Activated gamma-delta T cell treated with Interleukin-2 at 50 U/mL for 16 hours (primary cell): ENCODE results near the gene TMBIM1.
A peak's percentile ranks its signal among the peaks of the same experiment; 100 is the strongest.
"Not testable (repeated sequence)": the region's sequence is repeated elsewhere in the genome, so short reads cannot be mapped to it uniquely, and the experiment has no call there.

Source experiments
- DNase-seq: peaks from one replicate; pipeline ENCODE4 v3.0.0-alpha.2; 2020

The TMBIM1 gene

GRCh38 chr2:218290316-218291261 lies 1.7 kb downstream of the TMBIM1 start:
- peak; percentile 39 for DNase-seq

- DNase-seq, result no peak
These were observed 2.5 kb downstream of the TMBIM1 start for GRCh38 chr2:218289639-218290315.

- DNase-seq, result peak; percentile 70
These were observed 5.5 kb downstream of the TMBIM1 start for GRCh38 chr2:218286570-218287459.

- DNase-seq, result no peak
These were observed 6.7 kb downstream of the TMBIM1 start for GRCh38 chr2:218285604-218286003.

- peak; percentile 50 for DNase-seq
These were observed 8.0 kb downstream of the TMBIM1 start for GRCh38 chr2:218284106-218284811.

GRCh38 chr2:218282173-218282991 lies 9.9 kb downstream of the TMBIM1 start:
- no peak for DNase-seq

GRCh38 chr2:218281449-218281848 lies 10.9 kb downstream of the TMBIM1 start:
- DNase-seq, result no peak

- no peak for DNase-seq
These were observed 11.9 kb downstream of the TMBIM1 start for GRCh38 chr2:218280260-218280870.

- DNase-seq, result no peak
These were observed 13.6 kb downstream of the TMBIM1 start for GRCh38 chr2:218278531-218279360.

GRCh38 chr2:218277921-218278320 lies 14.4 kb downstream of the TMBIM1 start:
- no peak for DNase-seq

- no peak for DNase-seq
These were observed 15.1 kb downstream of the TMBIM1 start for GRCh38 chr2:218276986-218277755.

GRCh38 chr2:218275371-218276072 lies 16.8 kb downstream of the TMBIM1 start:
- no peak for DNase-seq

- DNase-seq, result no peak
These were observed 17.7 kb downstream of the TMBIM1 start for GRCh38 chr2:218274586-218274985.

GRCh38 chr2:218273908-218274249 lies 18.4 kb downstream of the TMBIM1 start:
- DNase-seq, result no peak

GRCh38 chr2:218273214-218273907 lies 18.9 kb downstream of the TMBIM1 start:
- DNase-seq, result not testable (repeated sequence)

GRCh38 chr2:218272531-218273212 lies 19.6 kb downstream of the TMBIM1 start:
- peak; percentile 75 for DNase-seq

- DNase-seq, result no peak
These were observed 20.3 kb downstream of the TMBIM1 start for GRCh38 chr2:218271865-218272530.
